Measurements from ENCODE around the gene CKS2.

- TF ChIP-seq CTCF (IDR thresholded peaks at IDR 0.05; ENCODE audit: poor library complexity, severe bottlenecking) = no peak
- TF ChIP-seq EP300 (conservative IDR thresholded peaks at IDR 0.05; ENCODE audit: poor library complexity, severe bottlenecking) = no peak
Observed at GRCh38 chr9:89340332-89340731, 29.3 kb downstream of the CKS2 start.
